DOHH2 (cell line): Measurements from ENCODE around the gene HDAC4.

Source experiments
- H3F3A ChIP-seq: fragments of 200-600 bp; sonication (generic), shearing (Covaris generic); 2 replicates; pipeline ENCODE4 v1.6.0; 2016; ENCODE audit warnings: antibody characterized with exemption, mild to moderate bottlenecking; ENCODE audit not compliant: control insufficient read depth, insufficient read depth
- H3K27ac ChIP-seq: fragments of 200-600 bp; sonication (generic); 2 replicates; pipeline ENCODE4 v1.5.1; 2014; ENCODE audit warnings: low read depth, mild to moderate bottlenecking, low read length, moderate library complexity
- H3K27me3 ChIP-seq: fragments of 200-600 bp; sonication (generic); 2 replicates; pipeline ENCODE4 v1.6.1; 2014; ENCODE audit warnings: mild to moderate bottlenecking, low read length, mixed read lengths; ENCODE audit not compliant: control insufficient read depth
- H3K36me3 ChIP-seq: fragments of 200-600 bp; sonication (generic); 2 replicates; pipeline ENCODE4 v1.6.1; 2014; ENCODE audit warnings: mild to moderate bottlenecking, low read length, moderate library complexity, mixed read lengths; ENCODE audit not compliant: control insufficient read depth
- H3K4me1 ChIP-seq: fragments of 200-600 bp; sonication (generic); 2 replicates; pipeline ENCODE4 v1.6.1; 2014; ENCODE audit warnings: mild to moderate bottlenecking, low read length, mixed read lengths; ENCODE audit not compliant: control insufficient read depth
- H3K4me2 ChIP-seq: fragments of 200-600 bp; sonication (generic); 2 replicates; pipeline ENCODE4 v1.6.0; 2014; ENCODE audit warnings: mild to moderate bottlenecking, low read length, moderate library complexity
- H3K4me3 ChIP-seq: fragments of 200-600 bp; sonication (generic); 2 replicates; pipeline ENCODE4 v1.5.1; 2014; ENCODE audit warnings: mild to moderate bottlenecking, low read length, mixed read lengths
- H3K79me2 ChIP-seq: fragments of 200-600 bp; sonication (generic); 2 replicates; pipeline ENCODE4 v1.6.1; 2014; ENCODE audit warnings: mild to moderate bottlenecking, low read length, mixed read lengths; ENCODE audit not compliant: control insufficient read depth
- H3K9me2 ChIP-seq: fragments of 200-600 bp; sonication (generic); replicated peaks from 2 replicates; pipeline ENCODE4 v1.6.1; 2014; ENCODE audit warnings: mild to moderate bottlenecking, low read length, mixed read lengths; ENCODE audit not compliant: control insufficient read depth
- H3K9me3 ChIP-seq: fragments of 200-600 bp; sonication (generic); 2 replicates; pipeline ENCODE4 v1.6.1; 2014; ENCODE audit warnings: antibody characterized with exemption, low read length, mixed read lengths; ENCODE audit not compliant: control insufficient read depth, insufficient read depth
- H4K20me1 ChIP-seq: fragments of 200-600 bp; sonication (generic); 2 replicates; pipeline ENCODE4 v1.6.0; 2014; ENCODE audit warnings: low read depth, mild to moderate bottlenecking, antibody characterized with exemption, low read length, moderate library complexity; ENCODE audit not compliant: control insufficient read depth, insufficient read depth
- EZH2phosphoT487 ChIP-seq: fragments of 200-600 bp; sonication (generic); IDR thresholded peaks from 2 replicates; pipeline ENCODE4 v1.6.1; 2017; ENCODE audit warnings: borderline replicate concordance, mild to moderate bottlenecking, antibody characterized with exemption, low read length, moderate library complexity, mixed read lengths
- TF ChIP-seq, protein P1 (sequence below): fragments of 200-600 bp; sonication (generic); IDR thresholded peaks from one replicate; pipeline ENCODE4 v1.5.1; 2014; ENCODE audit warnings: antibody characterized with exemption, mild to moderate bottlenecking, low read depth, low read length; ENCODE audit not compliant: poor library complexity, severe bottlenecking

The HDAC4 gene

DNA sequence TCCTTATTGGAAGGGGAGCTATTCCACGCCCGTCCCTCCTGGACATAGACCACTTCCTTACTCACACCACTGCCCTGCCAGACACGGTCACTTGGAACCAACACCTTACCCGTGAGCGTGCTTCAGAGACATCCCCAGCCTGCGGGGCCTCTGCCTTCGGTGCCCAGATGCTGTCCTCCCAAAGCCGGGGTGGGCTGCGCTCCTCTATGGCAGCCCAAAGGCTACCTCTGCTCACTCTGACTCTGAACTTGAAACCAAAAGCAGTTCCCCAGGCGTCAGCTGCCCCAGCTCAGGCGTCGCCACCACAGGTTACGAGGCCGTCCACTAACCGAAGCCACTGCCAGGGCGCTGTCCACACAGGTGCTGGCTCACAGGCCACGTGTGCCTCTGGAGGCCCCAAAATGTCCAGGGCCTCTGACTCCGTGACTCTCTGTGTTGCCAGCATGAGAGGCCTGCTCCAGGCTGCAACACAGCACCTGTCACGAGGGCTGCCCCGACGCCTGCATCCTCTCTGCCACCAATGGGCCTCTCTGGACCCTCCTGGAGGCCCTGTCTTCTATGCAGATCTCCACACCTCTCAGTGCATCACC is 23.8 kb downstream of the HDAC4 start:
- H3K27ac ChIP-seq: no peak overlapping the region
- no peak overlapping the region for H3K4me2 ChIP-seq
- H4K20me1 ChIP-seq: peaks cover 12% of the 10 kb centered on the region; the same call in 1 of the 2 replicates
- H3K27me3 ChIP-seq: no peaks in the 10 kb centered on the region
- H3K4me1 ChIP-seq: peaks cover 17% of the 10 kb centered on the region
- TF ChIP-seq EZH2phosphoT487: no peak
- TF ChIP-seq, protein P1, sequence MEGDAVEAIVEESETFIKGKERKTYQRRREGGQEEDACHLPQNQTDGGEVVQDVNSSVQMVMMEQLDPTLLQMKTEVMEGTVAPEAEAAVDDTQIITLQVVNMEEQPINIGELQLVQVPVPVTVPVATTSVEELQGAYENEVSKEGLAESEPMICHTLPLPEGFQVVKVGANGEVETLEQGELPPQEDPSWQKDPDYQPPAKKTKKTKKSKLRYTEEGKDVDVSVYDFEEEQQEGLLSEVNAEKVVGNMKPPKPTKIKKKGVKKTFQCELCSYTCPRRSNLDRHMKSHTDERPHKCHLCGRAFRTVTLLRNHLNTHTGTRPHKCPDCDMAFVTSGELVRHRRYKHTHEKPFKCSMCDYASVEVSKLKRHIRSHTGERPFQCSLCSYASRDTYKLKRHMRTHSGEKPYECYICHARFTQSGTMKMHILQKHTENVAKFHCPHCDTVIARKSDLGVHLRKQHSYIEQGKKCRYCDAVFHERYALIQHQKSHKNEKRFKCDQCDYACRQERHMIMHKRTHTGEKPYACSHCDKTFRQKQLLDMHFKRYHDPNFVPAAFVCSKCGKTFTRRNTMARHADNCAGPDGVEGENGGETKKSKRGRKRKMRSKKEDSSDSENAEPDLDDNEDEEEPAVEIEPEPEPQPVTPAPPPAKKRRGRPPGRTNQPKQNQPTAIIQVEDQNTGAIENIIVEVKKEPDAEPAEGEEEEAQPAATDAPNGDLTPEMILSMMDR: no peak
- peaks cover 6% of the 10 kb centered on the region for H3F3A ChIP-seq
- no peaks in the 10 kb centered on the region for H3K9me2 ChIP-seq
- H3K4me3 ChIP-seq: no peak overlapping the region
- no peaks in the 10 kb centered on the region for H3K36me3 ChIP-seq
- no peaks in the 10 kb centered on the region for H3K9me3 ChIP-seq
- H3K79me2 ChIP-seq: no peaks in the 10 kb centered on the region

DNA sequence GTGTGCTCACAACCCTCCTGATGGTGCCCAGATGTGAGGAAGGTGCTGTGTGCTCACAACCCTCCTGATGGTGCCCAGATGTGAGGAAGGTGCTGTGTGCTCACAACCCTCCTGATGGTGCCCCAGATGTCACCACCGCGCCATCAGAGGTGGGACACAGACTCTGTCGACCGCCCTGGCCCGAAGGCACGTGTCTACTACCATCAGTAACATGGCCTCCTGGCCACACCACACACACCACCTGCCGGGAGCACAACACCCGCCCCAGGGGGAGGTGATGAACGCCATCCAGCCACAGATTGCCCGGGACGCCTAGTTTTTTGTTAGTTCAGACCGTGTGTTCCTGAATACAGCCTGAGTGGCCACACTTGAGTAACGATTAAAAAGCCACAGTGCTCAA is 24.5 kb downstream of the HDAC4 start:
- H3K27me3 ChIP-seq: no peaks in the 10 kb centered on the region
- H4K20me1 ChIP-seq: peaks cover 8% of the 10 kb centered on the region; the same call in 1 of the 2 replicates
- TF ChIP-seq EZH2phosphoT487: no peak
- TF ChIP-seq, protein P1: no peak
- no peak overlapping the region for H3K27ac ChIP-seq
- H3K9me2 ChIP-seq: no peaks in the 10 kb centered on the region
- H3K4me3 ChIP-seq: no peak overlapping the region
- H3K4me2 ChIP-seq: no peak overlapping the region
- H3K36me3 ChIP-seq: no peaks in the 10 kb centered on the region
- H3K9me3 ChIP-seq: no peaks in the 10 kb centered on the region
- H3K4me1 ChIP-seq: peaks cover 11% of the 10 kb centered on the region
- H3K79me2 ChIP-seq: no peaks in the 10 kb centered on the region
- H3F3A ChIP-seq: peaks cover 4% of the 10 kb centered on the region

DNA sequence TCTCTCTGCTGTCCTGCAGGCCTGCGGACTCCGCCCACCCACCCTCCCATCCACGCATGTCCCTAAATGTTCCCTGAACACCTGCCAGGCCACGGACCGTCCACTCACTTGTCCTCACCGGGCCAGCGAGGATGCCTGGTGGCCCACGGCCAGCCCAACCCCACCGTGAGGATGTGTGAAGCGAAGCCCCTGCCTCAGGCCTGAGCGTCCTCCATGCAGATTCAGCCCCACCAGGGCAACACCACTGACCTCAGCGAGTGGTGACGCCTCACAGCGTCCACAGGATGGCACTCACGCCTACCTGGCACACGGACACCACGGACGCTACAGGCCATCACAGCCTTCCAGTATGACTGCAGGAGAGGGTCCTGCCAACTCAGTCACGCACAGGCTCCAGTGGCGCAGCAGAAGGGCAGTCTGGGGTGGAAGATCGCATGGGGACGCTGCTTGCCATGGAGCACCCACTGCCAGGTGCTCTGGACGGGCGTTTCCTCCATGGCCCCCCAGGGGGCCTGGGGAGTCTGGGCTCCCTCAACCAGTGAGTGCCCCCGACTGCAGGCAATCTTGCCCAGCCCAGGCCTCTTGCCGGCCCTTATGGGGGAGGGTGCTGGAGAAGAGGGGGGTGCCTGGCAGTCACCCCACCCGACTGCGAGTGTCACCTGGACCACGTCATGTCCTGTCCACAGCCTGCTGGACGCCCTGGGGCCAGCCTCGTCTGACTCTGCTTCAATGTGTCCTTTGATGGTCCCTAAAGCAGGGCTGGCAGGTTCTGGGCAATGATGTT is 25.4 kb downstream of the HDAC4 start:
- Histone ChIP-seq H3K79me2 (no peaks in the 10 kb centered on the region), H3K27me3 (no peaks in the 10 kb centered on the region), H3K4me3 (no peak overlapping the region), H3K36me3 (no peaks in the 10 kb centered on the region), H3K4me2 (no peak overlapping the region), H4K20me1 (peaks cover 14% of the 10 kb centered on the region; the same call in 1 of the 2 replicates), H3K27ac (no peak overlapping the region), H3K9me2 (no peaks in the 10 kb centered on the region), H3F3A (no peaks in the 10 kb centered on the region), H3K9me3 (no peaks in the 10 kb centered on the region), H3K4me1 (peaks cover 11% of the 10 kb centered on the region)
- TF ChIP-seq, protein P1: no peak
- TF ChIP-seq EZH2phosphoT487: no peak
